Cerebellar cortex (tissue), 1 donor: ENCODE measurements around the gene TTYH3.

ENCODE experiments used
- DNase-seq: peaks from one replicate; pipeline ENCODE4 v3.0.0-alpha.2; 2015; ENCODE audit warnings: low spot score

The TTYH3 gene

GRCh38 chr7:2708547-2709310 is 76.9 kb downstream of the TTYH3 start:
- DNase-seq: no peak

- peak; percentile 71 for DNase-seq
Measured at GRCh38 chr7:2709553-2710285, 77.9 kb downstream of the TTYH3 start.

GRCh38 chr7:2710286-2710655 is 78.5 kb downstream of the TTYH3 start:
- no peak for DNase-seq

GRCh38 chr7:2710901-2711551 is 79.2 kb downstream of the TTYH3 start:
- DNase-seq: no peak

- DNase-seq: no peak
Measured at GRCh38 chr7:2711895-2712675, 80.3 kb downstream of the TTYH3 start.

- no peak for DNase-seq
Measured at GRCh38 chr7:2713370-2713769, 81.6 kb downstream of the TTYH3 start.

- DNase-seq: no peak
Measured at GRCh38 chr7:2713978-2714377, 82.2 kb downstream of the TTYH3 start.
